Measurements from ENCODE around the gene ZG16.

- TF ChIP-seq CTCF (IDR thresholded peaks at IDR 0.05) (no peak), POLR2A (IDR thresholded peaks at IDR 0.05) (no peak)
Measured at GRCh38 chr16:29830774-29831173, 52.7 kb downstream of the ZG16 start.
